Activated CD4-positive, CD25-positive, alpha-beta regulatory T cell (primary cell): ENCODE results near the gene COG8.

Experiments used
- DNase-seq, 4 experiments: peaks; one replicate each; lab custom pipeline; 2025; lab: John Stamatoyannopoulos, UW

Gene COG8

GRCh38 chr16:69286941-69287713, 52.2 kb downstream of the COG8 start:
- peak; percentile 2 to 14 (median 9) for DNase-seq

DNA sequence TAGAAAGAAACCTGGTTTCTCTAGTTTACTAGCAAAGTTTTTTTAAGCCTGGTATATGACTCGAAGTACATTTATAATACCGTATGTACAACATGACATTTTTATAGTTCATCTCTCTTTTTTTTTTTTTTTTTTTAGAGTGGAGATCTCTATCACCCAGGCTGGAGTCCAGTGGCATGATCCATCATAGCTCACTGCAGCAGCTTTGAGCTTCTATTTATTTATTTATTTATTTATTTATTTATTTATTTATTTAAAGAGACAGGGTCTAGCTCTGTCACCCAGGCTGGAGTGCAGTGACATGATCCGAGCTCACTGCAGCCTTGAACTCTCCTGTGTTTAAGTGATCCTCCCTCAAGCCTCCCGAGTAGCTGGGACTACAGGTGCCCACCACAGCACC, 54.1 kb downstream of the COG8 start:
- no peak for DNase-seq

DNA sequence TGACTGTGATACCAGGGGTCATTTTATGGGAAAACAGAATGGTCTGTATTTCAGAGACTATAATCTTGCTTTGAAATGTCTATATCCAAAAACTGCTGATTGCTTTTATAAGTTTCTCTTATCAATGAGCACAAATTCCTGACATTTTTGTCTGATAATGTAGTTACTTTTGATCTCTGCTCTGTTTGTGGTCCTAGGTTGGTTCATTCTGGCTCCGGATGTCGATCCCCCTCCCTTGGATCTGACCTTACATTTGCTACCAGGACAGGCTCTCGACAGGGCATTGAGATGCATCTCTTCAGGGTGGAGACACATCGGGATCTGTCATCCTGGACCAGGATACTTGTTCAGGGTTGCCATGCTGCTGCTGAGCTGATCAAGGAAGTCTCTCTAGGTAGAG, 55.5 kb downstream of the COG8 start:
- no peak for DNase-seq

GRCh38 chr16:69277413-69277812, 62.0 kb downstream of the COG8 start:
- no peak for DNase-seq
